Stomach (tissue), 9 donors: ENCODE results near the gene OGFOD2. TPM values are rescaled to one million over a fixed set of nuclear protein-coding genes. Genes with fewer than 3 reads are reported as not detected.

Source experiments
- DNase-seq, 2 donors: peaks; one replicate each; pipeline versions ENCODE4 v3.0.0 to v3.0.0-alpha.2; 2013 to 2019
- H3K27ac ChIP-seq, 5 donors: fragments of 200-600 bp in 4 of 5; sonication (generic) in 4 of 5; one replicate each; pipeline ENCODE4 v1.5.1; 2013 to 2019; ENCODE audit warnings: mild to moderate bottlenecking in 1 of 5, moderate library complexity in 1 of 5
- H3K27me3 ChIP-seq, 3 donors: fragments of 200-600 bp; sonication (generic); one replicate each; pipeline ENCODE4 v1.5.1; 2017 to 2019; ENCODE audit warnings: mixed run types in 1 of 3
- H3K36me3 ChIP-seq, 4 donors: fragments of 200-600 bp; sonication (generic); 1 replicate in 3 of 4; 2 replicates in 1 of 4; pipeline ENCODE4 v1.5.1; 2016 to 2019
- H3K4me1 ChIP-seq, 4 donors: fragments of 200-600 bp; sonication (generic); one replicate each; pipeline ENCODE4 v1.5.1; 2016 to 2019
- H3K4me3 ChIP-seq, 4 donors: fragments of 200-600 bp; sonication (generic) in 3 of 4; one replicate each; pipeline ENCODE4 v1.5.1; 2016 to 2019; ENCODE audit warnings: mild to moderate bottlenecking in 1 of 4
- H3K9me3 ChIP-seq, 4 donors: fragments of 200-600 bp; sonication (generic); one replicate each; pipeline ENCODE4 v1.5.1; 2016 to 2019
- CTCF ChIP-seq, 7 experiments: fragments of 450-650 bp in 4 of 7; fragments of 200-600 bp in 3 of 7; sonication (generic) in 3 of 7; IDR thresholded peaks; one replicate each; pipeline ENCODE4 v1.5.1; 2016 to 2019; ENCODE audit warnings: antibody characterized with exemption in 7 of 7, control low read depth in 2 of 7, mild to moderate bottlenecking in 1 of 7
- EP300 ChIP-seq: sonication (generic); formaldehyde crosslinking; IDR thresholded peaks from one replicate; pipeline ENCODE4 v1.6.1; 2017; ENCODE audit warnings: antibody characterized with exemption
- POLR2A ChIP-seq, 4 donors: fragments of 450-650 bp; IDR thresholded peaks; one replicate each; pipeline ENCODE4 v1.6.1; 2016; ENCODE audit warnings: antibody characterized with exemption in 4 of 4, control low read depth in 2 of 4, mild to moderate bottlenecking in 1 of 4, moderate library complexity in 1 of 4
- POLR2AphosphoS5 ChIP-seq, 3 donors: sonication (generic); formaldehyde crosslinking; IDR thresholded peaks; one replicate each; pipeline ENCODE4 v1.6.1; 2016; ENCODE audit warnings: antibody characterized with exemption in 3 of 3
- WGBS, 5 donors: extraction: QIAGEN DNeasy Blood & Tissue Kit in 3 of 5; methylation state at CpG; one replicate each; pipeline versions ENCODE4 v1.1.5 to v1.1.7; 2013 to 2018; 5-methylcytosine and 5-hydroxymethylcytosine counted together
- intact Hi-C: fragments of 100-400 bp; cut with DNase I; formaldehyde crosslinking; loops from one replicate; pipeline ENCODE4 v1.15.1; 2023; ENCODE audit warnings: low total_unique reads
- polyA plus RNA-seq, 3 donors: library from polyadenylated mRNA; stranded (reverse); fragments of 200-250 nt; gene quantifications; one replicate each; pipeline ENCODE4 v1.2.3, GENCODE V29; 2013
- total RNA-seq, 5 donors: library from RNA; depleted of rRNA; stranded (reverse); fragments of >200 nt; gene quantifications; one replicate each; pipeline versions ENCODE4 v1.1.0 to v1.2.3, GENCODE V29; 2014 to 2016
- donor health status: healthy with polysubstance abuse.
- donor health status: Bipolar disorder and iron deficiency.
- donor health status: healthy.

OGFOD2 gene
- total and polyA plus RNA-seq, 8 donors, result 1.7 to 29.2 (median 13.7) TPM

DNA sequence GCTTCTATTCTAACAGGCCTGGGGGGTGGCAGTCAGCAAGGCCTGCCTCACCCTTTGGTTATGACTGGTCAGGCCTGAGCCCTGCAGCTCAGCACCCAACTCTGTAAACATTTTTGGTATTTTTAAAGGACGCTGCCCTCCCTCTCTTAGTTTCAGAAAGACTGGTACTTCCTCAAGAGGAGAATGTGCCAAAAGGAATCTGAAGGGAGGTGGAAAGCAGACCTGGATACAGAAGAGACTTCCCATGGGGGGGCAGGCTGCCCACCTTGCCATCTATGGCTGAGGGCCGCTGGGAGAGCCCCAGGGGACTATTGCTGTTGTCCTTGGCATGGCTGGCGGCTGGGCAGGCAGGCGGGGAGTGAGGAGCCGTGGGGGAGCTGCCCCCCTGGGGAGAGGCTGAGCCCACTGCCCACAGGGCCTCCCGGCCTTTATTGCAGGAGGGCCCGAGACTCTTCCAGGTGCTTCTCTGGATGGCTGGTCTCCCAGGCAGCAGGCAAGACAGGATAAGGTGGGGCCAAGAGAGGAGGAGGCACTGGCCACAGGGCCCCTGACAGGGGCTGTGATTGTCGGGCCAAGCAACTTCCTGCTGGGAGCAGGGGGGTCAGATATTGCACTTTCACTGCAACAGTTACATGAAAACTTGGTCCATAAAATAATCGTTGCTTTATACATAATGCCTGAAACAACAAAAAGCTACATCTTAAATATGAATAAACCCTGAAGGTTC is 8.9 kb downstream of the OGFOD2 start:
- Histone ChIP-seq H3K27ac (peak overlapping the region; percentile 42 to 93 (median 90)), H3K4me1 (peaks cover 53 to 60% (median 58%) of the 10 kb centered on the region in 4 donors), H3K9me3 (no peaks in the 10 kb centered on the region), H3K36me3 (peaks cover 8 to 56% (median 48%) of the 10 kb centered on the region in 4 donors), H3K27me3 (no peaks in the 10 kb centered on the region), H3K4me3 (peak overlapping the region in 1 of 4 donors; percentile 9)
- intact Hi-C loops, result loop anchor here (10.0 kb wide), 1 partner anchor 251 kb away; the partner anchor contains the start of genes MPHOSPH9 and MTRFR
- TF ChIP-seq POLR2A (IDR thresholded peaks at IDR 0.05) (no peak), EP300 (no peak), POLR2AphosphoS5 (IDR thresholded peaks at IDR 0.05) (no peak), CTCF (IDR thresholded peaks at IDR 0.05) (no peak)
- DNase-seq, result peak in 1 of 2 donors; percentile 63
- 27 to 37% (median 35%) methylated on average over 9 of the region's 9 CpGs for WGBS, 5 donors

DNA sequence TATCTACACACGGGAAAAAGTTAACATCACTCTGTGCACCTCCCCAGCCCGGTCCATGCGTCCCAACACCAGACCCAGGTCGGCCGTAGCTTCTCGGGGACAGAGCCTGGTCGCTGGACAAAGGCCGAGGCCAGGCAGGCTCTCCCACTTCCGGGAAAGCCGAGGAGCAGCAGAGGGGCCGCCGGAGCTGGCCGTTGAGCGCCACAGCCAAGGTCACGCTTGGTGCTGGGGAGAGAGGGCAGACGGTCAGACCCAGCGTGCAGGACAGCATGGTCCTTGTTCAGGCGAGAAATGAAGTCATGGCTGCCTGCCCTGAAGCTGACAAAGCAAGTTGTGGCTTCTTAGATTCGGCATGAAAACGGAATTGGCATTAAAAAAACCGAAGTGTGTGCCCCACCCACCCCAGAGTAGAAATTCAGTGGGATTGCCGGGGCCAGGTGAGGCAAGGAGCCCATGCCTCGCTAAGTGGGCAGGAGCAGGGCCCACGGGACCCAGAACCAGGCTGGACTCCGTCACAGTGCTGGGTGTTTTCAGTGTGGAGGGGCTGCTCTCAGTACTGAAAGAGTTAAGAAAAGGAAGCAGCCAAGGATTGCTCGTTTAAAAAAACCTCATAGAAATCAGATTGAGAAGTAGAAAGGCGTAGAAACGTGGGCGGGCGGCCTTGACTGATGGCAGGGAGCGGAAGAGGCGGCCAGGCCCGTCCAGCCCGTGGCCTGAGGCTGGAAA is 9.7 kb downstream of the OGFOD2 start:
- DNase-seq, result peak in 1 of 2 donors; percentile 65
- no peaks in the 10 kb centered on the region for H3K9me3 ChIP-seq
- no peaks in the 10 kb centered on the region for H3K27me3 ChIP-seq
- H3K27ac ChIP-seq, result peak overlapping the region; percentile 49 to 93 (median 90)
- TF ChIP-seq POLR2AphosphoS5 (IDR thresholded peaks at IDR 0.05) (no peak), POLR2A (IDR thresholded peaks at IDR 0.05) (no peak), CTCF (IDR thresholded peaks at IDR 0.05) (no peak), EP300 (no peak)
- H3K4me1 ChIP-seq, result peaks cover 45 to 52% (median 49%) of the 10 kb centered on the region in 4 donors
- 16 to 38% (median 33%) methylated on average over 23 to 34 of the region's 34 CpGs for WGBS, 5 donors
- H3K4me3 ChIP-seq, result peak overlapping the region in 1 of 4 donors; percentile 3
- H3K36me3 ChIP-seq, result peaks cover 8 to 62% (median 55%) of the 10 kb centered on the region in 4 donors
- intact Hi-C loops, result loop anchor here (10.0 kb wide), 1 partner anchor 250 kb away; the partner anchor contains the start of genes MPHOSPH9 and MTRFR

- intact Hi-C loops, result loop anchor here (10.0 kb wide), 1 partner anchor 249 kb away; the partner anchor contains the start of genes MPHOSPH9 and MTRFR
- WGBS, 5 donors, result 75 to 91% (median 88%) methylated on average over 20 to 45 of the region's 45 CpGs
- H3K9me3 ChIP-seq, result no peaks in the 10 kb centered on the region
- no peak overlapping the region for H3K4me3 ChIP-seq
- H3K4me1 ChIP-seq, result peaks cover 40 to 48% (median 44%) of the 10 kb centered on the region in 4 donors
- TF ChIP-seq CTCF (IDR thresholded peaks at IDR 0.05) (no peak), POLR2A (IDR thresholded peaks at IDR 0.05) (no peak), EP300 (no peak)
- DNase-seq, result no peak
- H3K27me3 ChIP-seq, result no peaks in the 10 kb centered on the region
- peak overlapping the region in 4 of 5 donors; percentile 72 to 93 (median 91) for H3K27ac ChIP-seq
- H3K36me3 ChIP-seq, result peaks cover 13 to 71% (median 63%) of the 10 kb centered on the region in 4 donors
Measured at GRCh38 chr12:122985338-122986257, 10.6 kb downstream of the OGFOD2 start.
